Rectal smooth muscle tissue (tissue), 1 donor: Measurements from ENCODE around the gene FSIP1.

Experiments used
- H3K27ac ChIP-seq: one replicate; pipeline ENCODE4 v1.7.0; 2013; ENCODE audit warnings: low read depth, low read length, inconsistent platforms
- H3K27me3 ChIP-seq: one replicate; pipeline ENCODE4 v1.7.0; 2013; ENCODE audit warnings: low read length; ENCODE audit not compliant: control insufficient read depth, insufficient read depth
- H3K36me3 ChIP-seq: one replicate; pipeline ENCODE4 v1.7.0; 2013; ENCODE audit warnings: low read length; ENCODE audit not compliant: control insufficient read depth, insufficient read depth
- H3K4me1 ChIP-seq: one replicate; pipeline ENCODE4 v1.7.0; 2013; ENCODE audit warnings: low read length; ENCODE audit not compliant: control insufficient read depth, insufficient read depth
- H3K4me3 ChIP-seq: one replicate; pipeline ENCODE4 v1.7.0; 2013; ENCODE audit warnings: low read length
- H3K9ac ChIP-seq: one replicate; pipeline ENCODE4 v1.7.0; 2013; ENCODE audit warnings: low read length

The FSIP1 gene

GRCh38 chr15:39777496-39777895 is 5.1 kb downstream of the FSIP1 start:
- H3K9ac ChIP-seq: no peak overlapping the region

GRCh38 chr15:39776068-39776467 is 6.6 kb downstream of the FSIP1 start:
- Histone ChIP-seq H3K36me3 (no peaks in the 10 kb centered on the region), H3K4me1 (peaks cover 4% of the 10 kb centered on the region), H3K27ac (no peak overlapping the region), H3K4me3 (no peak overlapping the region), H3K27me3 (no peaks in the 10 kb centered on the region), H3K9ac (no peak overlapping the region)

More at GRCh38 chr15:39777496-39777895, 5.1 kb downstream of the FSIP1 start:
- no peaks in the 10 kb centered on the region for H3K36me3 ChIP-seq
- no peak overlapping the region for H3K4me3 ChIP-seq
- H3K27ac ChIP-seq: no peak overlapping the region
- no peaks in the 10 kb centered on the region for H3K27me3 ChIP-seq
- no peaks in the 10 kb centered on the region for H3K4me1 ChIP-seq

DNA sequence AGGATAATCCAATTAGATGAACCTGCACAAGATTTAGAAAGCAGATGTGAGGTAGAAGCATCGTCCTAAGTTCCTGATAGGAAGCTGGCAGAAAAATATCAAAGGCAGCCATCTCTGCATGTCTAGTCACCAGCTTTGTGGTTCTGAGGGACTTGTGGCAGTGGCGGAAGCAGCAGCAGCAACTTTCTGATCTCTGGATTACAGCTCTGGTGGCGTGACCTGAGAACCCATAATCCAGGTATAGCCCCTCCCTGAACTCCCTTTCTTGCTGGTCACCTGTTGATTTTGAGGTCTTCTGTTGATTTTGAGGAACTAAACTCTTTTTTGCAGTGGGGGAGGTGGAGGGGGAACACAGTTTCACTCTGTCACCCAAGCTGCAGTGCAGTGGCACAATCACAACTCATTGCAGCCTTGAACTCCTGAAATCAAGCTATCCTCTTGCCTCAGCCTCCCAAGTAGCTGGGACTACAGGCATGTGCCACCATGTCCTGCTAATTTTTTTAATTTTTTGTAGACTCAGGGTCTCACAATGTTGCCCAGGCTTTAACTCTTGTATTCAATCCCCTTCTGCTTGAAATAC is 7.9 kb downstream of the FSIP1 start:
- Histone ChIP-seq H3K27ac (no peak overlapping the region), H3K27me3 (no peaks in the 10 kb centered on the region), H3K9ac (no peak overlapping the region), H3K4me3 (no peak overlapping the region), H3K4me1 (peaks cover 4% of the 10 kb centered on the region), H3K36me3 (no peaks in the 10 kb centered on the region)

DNA sequence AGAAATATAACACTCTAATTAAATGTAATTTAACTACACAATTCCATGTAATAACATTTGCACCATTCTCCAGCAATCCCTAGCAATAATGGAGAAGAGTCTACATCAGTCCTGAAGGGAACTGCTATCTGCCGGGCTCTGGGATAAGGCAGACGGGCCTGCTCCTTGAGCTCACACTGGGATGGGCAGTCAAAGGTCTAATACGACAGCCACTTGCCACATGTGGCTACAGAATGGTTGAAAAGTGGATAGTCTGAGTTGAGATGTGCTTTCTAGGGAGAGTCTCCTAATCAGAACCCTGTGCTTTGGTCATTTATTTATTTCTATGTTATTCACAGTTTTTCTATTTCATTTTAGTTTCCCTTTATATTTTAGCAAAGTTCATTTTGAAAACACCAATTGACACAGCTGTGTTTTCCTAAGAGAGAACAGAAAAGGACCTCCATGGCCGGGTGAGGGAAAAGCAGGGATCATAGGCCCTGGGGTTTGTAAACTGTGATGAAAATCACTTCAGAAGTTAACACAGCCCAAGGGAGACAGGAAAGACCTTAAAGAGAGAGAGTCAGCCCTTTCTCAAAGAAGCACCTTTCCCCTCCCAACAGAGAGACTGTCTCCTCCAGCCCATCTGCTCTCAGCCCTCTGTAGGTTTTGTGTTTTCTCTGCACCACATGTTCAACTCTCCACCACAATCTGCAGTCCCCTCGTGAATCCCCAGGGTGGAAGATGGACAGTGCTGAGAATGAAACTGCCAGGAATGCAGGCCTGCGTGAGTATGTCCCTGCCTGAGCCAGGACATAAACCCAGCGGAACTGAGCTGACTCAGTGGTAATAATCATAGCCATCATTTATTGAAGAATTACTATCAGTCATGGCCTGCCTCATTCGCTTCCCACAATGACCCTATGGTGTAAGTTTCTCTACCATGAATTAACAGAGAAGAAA is 11.6 kb downstream of the FSIP1 start:
- Histone ChIP-seq H3K36me3 (no peaks in the 10 kb centered on the region), H3K27ac (peak overlapping the region; percentile 66), H3K4me3 (peak overlapping the region; percentile 16), H3K27me3 (no peaks in the 10 kb centered on the region), H3K4me1 (peaks cover 4% of the 10 kb centered on the region), H3K9ac (no peak overlapping the region)

DNA sequence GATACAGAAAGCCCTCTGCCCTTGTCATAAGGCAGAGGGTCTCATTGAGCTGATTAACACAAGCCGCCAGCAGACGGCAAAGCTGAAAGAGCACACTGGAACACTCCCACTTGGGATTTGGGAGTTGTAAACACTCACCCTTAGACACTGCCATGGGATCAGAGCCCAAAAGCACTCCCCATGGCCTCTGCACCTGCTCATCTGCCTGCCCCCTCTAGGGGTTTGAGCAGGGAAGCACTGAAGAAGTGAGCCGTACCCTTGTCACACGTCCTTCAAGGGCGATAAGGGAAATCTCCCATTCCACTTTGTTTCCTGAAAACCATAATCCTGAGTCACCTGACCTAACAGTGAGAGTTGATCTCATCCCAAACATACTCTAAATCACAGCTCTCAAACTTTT is 14.7 kb downstream of the FSIP1 start:
- Histone ChIP-seq H3K27ac (no peak overlapping the region), H3K9ac (no peak overlapping the region), H3K27me3 (no peaks in the 10 kb centered on the region), H3K36me3 (no peaks in the 10 kb centered on the region), H3K4me3 (no peak overlapping the region), H3K4me1 (peaks cover 4% of the 10 kb centered on the region)

DNA sequence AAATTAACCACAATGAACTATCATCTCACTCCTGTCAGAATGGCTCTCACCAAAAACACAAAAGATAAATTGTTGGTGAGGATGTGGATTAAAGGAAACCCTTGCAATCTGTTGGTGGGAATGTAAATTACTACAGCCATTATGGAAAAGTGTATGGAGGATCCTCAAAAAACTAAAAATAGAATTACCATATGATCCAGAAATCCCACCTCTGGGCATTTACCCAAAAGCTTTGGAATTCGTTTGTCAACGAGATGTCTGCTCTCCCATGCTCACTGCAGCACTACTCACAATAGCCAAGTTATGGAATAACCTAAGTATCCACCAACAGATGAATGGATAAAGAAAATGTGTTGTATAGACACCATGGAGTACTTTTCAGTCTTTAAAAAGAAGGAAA is 21.6 kb downstream of the FSIP1 start:
- Histone ChIP-seq H3K36me3 (no peaks in the 10 kb centered on the region), H3K27me3 (no peaks in the 10 kb centered on the region), H3K4me3 (no peak overlapping the region), H3K27ac (no peak overlapping the region), H3K9ac (no peak overlapping the region), H3K4me1 (no peaks in the 10 kb centered on the region)

DNA sequence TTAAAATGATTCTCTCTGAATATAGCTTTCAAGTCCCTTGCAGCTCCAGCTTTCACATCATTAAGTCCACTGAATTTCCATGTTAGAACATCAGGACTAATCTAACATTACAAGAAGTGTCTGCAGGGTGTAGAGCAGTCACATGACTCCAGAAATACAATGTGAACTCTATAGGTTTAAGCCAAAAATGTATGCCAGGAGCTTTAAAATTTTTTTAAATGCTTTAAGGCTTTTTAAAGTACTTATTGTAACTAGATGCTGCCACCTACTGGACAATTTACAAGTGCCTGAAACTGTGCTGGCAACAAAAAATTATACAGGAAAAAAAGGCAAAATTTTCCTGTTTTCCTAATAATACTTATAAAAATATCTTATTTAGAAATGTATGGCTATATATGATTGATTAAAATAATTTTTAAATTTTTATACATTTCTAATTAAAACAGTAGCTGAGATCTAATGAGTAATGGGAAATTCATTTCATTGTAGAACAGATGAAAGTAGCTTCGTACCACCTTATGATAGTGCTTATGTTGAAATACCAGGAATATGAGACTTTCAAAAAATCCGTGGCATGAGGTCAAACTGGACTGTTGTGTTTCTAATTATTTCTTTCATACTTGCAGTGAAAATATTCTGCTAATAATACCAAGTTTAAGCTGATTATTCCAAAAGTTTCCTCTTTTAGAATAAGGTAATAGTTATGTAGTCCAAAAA is 25.7 kb downstream of the FSIP1 start:
- Histone ChIP-seq H3K9ac (no peak overlapping the region), H3K27me3 (no peaks in the 10 kb centered on the region), H3K4me1 (no peaks in the 10 kb centered on the region), H3K4me3 (no peak overlapping the region), H3K27ac (no peak overlapping the region), H3K36me3 (no peaks in the 10 kb centered on the region)

DNA sequence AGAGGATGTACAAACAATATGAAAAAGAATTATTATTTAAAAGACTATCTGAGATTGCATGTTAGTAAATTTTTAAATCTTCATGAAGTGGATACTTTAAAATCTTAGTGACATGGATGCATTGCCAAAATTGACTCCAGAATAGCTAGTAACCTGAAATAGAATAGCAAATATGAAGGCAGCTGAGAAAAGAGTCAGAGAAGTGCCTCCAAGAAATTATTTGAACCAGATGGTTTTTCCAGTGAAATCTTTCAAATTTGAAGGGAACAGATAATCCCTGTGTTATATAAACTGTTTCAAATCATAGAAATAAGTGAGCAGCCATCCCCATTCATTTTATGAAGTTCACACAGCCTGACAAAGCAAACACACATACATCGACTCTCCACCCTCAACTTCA is 29.6 kb downstream of the FSIP1 start:
- H3K4me3 ChIP-seq: no peak overlapping the region
- no peaks in the 10 kb centered on the region for H3K27me3 ChIP-seq
- H3K36me3 ChIP-seq: no peaks in the 10 kb centered on the region
- no peak overlapping the region for H3K9ac ChIP-seq
- peaks cover 2% of the 10 kb centered on the region for H3K4me1 ChIP-seq
- H3K27ac ChIP-seq: no peak overlapping the region

DNA sequence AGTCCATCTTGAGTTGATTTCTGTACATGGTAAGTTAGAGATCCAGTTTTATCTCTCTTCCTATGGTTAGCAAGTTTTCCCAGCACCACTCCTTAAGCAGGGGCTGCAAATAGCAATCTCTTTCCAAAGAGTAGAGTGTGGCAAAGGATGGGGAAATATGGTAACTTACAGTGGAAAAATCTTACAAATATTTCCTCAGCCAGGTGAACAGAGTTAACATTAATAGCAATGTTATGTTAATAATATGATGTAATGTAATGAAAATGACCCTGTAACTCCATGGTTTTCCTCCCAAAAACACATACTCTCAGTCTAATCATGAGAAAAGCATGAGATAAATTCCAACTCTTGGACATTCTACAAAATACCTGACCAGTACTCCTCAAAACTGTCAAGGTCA is 30.4 kb downstream of the FSIP1 start:
- Histone ChIP-seq H3K4me3 (no peak overlapping the region), H3K36me3 (no peaks in the 10 kb centered on the region), H3K27me3 (no peaks in the 10 kb centered on the region), H3K9ac (no peak overlapping the region), H3K27ac (no peak overlapping the region), H3K4me1 (peaks cover 8% of the 10 kb centered on the region)

GRCh38 chr15:39748276-39748675 is 34.4 kb downstream of the FSIP1 start:
- H3K27me3 ChIP-seq: no peaks in the 10 kb centered on the region
- no peak overlapping the region for H3K27ac ChIP-seq
- H3K9ac ChIP-seq: no peak overlapping the region
- peaks cover 8% of the 10 kb centered on the region for H3K4me1 ChIP-seq
- no peaks in the 10 kb centered on the region for H3K36me3 ChIP-seq
- H3K4me3 ChIP-seq: no peak overlapping the region

- no peak overlapping the region for H3K9ac ChIP-seq
- H3K4me1 ChIP-seq: peaks cover 8% of the 10 kb centered on the region
- no peaks in the 10 kb centered on the region for H3K27me3 ChIP-seq
- no peaks in the 10 kb centered on the region for H3K36me3 ChIP-seq
- H3K27ac ChIP-seq: no peak overlapping the region
- no peak overlapping the region for H3K4me3 ChIP-seq
These were observed 35.3 kb downstream of the FSIP1 start for GRCh38 chr15:39747326-39747725.

GRCh38 chr15:39746714-39747276 is 35.8 kb downstream of the FSIP1 start:
- no peak overlapping the region for H3K27ac ChIP-seq
- H3K27me3 ChIP-seq: no peaks in the 10 kb centered on the region
- no peak overlapping the region for H3K9ac ChIP-seq
- no peaks in the 10 kb centered on the region for H3K36me3 ChIP-seq
- no peak overlapping the region for H3K4me3 ChIP-seq
- H3K4me1 ChIP-seq: peaks cover 8% of the 10 kb centered on the region
